DND-41 (cell line): ENCODE data around the gene SNORC.
A peak's percentile ranks its signal among the peaks of the same experiment; 100 is the strongest.

Source experiments
- EZH2 ChIP-seq: IDR thresholded peaks from 3 replicates; pipeline ENCODE4 v1.6.1; 2012; ENCODE audit warnings: borderline replicate concordance, low read depth, mild to moderate bottlenecking, moderate library complexity, low read length, inconsistent platforms; ENCODE audit not compliant: severe bottlenecking
- TF ChIP-seq, protein P1 (sequence below): IDR thresholded peaks from 2 replicates; pipeline ENCODE4 v1.5.1; 2012; ENCODE audit warnings: borderline replicate concordance, low read length, moderate library complexity, mild to moderate bottlenecking; ENCODE audit not compliant: poor library complexity, severe bottlenecking; ENCODE audit errors: extremely low read depth

DNA sequence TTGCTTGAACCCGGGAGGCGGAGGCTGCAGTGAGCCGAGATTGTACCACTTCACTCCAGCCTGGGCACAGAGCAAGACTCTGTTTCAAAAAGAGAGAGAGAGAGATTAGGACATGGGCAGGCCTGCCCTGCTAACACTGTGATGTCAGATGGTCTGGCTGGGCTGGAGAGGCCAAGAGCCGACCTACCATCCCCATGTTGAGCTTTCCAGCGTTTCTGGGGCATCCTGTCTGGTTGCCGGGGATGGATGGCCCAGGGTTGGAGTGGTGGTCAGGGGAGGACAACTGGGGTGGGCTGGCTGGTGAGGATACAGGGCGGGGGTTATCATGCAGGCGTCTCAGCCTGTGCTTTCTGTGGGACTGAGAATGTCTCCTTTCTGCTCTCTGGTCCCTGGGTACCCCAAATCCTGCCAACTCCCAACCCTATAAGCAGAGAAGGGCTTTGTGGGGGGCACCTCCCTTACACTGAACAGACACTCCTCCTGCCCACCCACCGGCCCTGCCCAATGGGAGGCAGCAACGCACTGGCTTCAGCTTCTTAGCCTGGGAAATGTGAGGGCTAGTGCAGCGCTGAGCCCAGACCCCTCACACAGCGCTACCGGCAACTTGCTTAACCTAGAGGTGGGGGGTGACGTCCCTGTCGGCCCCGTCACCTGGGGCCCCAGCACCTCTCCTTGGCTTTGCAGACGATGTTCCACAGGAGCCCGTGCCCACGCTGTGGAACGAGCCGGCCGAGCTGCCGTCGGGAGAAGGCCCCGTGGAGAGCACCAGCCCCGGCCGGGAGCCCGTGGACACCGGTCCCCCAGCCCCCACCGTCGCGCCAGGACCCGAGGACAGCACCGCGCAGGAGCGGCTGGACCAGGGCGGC is 5.4 kb downstream of the SNORC start:
- TF ChIP-seq, protein P1, sequence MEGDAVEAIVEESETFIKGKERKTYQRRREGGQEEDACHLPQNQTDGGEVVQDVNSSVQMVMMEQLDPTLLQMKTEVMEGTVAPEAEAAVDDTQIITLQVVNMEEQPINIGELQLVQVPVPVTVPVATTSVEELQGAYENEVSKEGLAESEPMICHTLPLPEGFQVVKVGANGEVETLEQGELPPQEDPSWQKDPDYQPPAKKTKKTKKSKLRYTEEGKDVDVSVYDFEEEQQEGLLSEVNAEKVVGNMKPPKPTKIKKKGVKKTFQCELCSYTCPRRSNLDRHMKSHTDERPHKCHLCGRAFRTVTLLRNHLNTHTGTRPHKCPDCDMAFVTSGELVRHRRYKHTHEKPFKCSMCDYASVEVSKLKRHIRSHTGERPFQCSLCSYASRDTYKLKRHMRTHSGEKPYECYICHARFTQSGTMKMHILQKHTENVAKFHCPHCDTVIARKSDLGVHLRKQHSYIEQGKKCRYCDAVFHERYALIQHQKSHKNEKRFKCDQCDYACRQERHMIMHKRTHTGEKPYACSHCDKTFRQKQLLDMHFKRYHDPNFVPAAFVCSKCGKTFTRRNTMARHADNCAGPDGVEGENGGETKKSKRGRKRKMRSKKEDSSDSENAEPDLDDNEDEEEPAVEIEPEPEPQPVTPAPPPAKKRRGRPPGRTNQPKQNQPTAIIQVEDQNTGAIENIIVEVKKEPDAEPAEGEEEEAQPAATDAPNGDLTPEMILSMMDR = peak; percentile 24
- no peak for TF ChIP-seq EZH2
